NCI-H146 (cell line): ENCODE data around the gene COX6A2.
"Not testable (repeated sequence)": the region's sequence is repeated elsewhere in the genome, so short reads cannot be mapped to it uniquely, and the experiment has no call there.

Source experiments
- DNase-seq: peaks from one replicate; lab custom pipeline; 2025; lab: John Stamatoyannopoulos, UW

The COX6A2 gene

DNA sequence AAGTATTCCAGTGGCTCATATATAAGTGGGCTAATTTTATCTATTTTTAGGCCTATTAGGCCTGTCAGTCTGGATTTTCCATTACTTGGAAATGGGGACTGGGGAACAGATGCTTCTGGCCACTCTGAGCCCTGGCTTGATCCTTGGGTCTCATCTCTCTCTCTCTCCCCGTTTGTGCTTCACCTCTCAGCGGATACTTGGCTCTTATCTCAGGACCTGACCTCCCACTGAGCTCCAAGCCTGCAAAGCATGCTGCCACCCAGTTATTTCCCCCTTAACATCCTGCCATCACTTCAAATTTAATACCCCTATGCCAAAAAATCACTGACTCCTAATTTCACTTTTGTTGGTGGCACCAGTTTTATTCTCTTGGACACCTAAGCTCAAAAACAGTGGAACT is 10.3 kb upstream of the COX6A2 start:
- no peak for DNase-seq

DNA sequence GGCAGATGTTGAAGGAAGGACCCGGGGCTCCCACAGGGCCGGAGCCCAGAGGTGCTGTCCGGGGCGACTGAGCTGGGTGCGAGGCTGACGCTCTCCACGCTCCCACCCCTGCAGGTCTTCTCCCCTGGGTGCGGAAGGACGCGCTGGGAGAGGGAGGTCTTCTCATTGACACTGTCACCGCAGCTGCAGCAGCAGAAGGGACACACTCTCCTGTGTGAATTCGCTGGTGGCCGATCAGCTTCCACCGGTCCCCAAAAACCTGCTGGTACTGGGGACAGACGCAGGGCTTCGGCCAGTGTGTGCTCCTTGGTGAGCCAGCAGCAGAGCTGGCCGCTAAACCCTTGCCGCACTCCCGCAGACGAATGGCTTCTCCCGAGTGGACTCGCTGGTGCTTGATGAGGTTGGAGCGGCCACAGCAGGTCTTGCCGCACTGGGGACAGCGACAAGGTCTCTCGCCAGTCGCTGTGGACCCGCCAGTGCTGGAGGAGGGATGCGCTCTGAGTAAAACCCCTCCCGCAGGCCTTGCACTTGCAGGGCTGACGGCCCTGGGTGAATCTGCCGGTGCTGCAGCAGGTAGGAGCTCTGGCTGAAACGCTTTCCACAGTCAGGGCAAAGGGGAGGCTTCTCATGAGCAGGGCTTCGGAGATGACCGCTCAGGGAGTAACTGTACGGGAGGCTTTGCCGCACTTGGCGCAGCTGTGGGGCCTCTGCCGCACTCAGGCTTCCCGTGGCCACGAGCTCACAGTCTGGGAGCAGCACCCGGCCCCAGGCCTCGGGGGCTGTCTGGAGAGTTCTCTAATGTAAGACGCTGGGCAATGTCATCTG is 8.3 kb upstream of the COX6A2 start:
- no peak for DNase-seq

DNA sequence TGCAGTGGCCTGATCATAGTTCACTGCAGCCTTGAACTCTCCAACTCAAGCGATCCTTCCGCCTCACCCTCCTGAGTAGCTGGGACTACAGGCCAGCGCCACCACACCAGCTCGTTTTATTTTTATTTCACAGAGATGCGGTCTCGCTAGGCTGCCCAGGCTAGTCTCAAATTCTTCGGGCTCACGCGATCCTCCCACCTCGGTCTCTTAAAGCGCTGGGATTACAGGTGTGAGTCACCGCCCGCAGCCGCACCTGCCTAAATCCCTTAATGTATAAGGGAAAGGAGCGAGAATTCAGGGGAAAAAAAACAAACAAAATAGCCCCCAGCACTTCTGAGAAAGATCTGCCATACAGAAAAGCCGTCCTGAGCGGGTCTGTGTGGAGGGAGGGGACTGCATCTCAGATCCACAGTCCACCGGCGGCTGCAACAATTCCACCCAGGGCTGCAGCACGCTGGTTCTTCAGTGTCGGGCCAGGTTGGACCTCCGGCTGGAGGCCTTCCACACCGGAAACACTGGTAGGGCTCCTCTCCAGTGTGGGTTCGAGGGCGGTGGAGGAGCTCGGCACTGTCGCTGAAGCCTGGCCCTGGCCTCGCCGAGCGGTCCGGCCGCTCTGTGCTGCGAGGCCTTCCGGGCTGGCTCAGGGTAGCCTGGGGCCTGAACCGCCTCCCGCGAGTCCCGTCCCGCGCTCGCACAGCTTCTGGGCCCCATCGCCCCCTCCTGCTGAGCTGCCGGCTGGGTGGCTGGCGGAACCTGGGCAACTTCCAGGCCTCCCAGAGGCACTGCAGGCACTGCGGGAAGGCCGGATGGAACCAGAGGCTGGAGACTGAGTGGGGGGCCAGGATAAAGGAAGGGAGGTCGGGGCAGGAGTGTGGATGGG is 7.4 kb upstream of the COX6A2 start:
- peak; percentile 35 for DNase-seq

DNA sequence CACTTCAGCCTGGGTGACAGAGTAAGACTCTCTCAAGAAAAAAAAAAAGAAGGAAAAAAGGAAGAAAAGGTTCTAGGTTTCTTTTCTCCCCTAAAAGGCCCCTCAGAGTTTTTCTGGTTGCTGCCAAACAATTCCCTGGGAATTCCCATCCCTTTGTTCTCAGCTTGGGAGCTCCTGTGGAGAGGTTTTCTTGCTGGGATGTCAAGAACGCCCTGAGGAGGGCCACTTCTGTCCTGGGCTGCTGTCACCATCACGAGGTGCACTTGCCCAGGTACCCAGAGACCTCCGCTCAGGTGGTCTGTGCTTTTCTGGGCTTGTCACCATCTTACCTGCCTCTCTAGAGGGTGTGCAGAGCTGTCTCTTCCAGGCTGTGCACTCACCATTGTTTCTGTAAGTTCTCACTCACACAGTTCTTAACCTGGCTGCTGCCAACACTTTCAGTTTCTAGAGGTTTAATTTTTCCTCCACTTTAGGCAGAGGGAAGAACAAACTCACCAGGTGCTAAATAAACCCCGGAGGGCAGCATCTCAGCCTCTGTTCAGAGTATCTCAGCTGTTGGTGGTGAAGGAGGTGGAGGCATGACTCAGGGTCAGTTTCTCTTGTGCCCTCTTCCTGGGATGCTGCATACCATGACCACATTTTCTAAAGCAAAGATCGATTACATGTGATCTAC is 2.4 kb upstream of the COX6A2 start:
- no peak for DNase-seq

DNA sequence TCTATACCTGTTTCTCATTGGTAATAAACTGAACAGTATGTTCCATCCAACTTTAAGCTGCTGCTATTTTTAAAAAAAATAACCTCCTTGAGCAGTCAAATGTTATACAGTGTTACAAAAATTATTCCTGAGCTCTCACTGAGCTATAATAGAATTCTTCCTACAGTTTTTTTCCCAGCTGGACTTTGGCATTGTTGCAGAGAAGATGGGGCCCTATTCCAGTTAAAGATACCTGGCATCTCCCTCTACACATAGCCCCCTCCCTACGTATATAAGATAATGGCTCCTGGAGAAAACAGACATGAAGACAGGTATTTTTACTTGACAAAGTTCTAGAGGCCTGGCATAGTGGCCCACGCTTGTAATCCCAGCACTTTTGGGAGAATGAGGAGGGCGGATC is 1.6 kb upstream of the COX6A2 start:
- DNase-seq = no peak

DNA sequence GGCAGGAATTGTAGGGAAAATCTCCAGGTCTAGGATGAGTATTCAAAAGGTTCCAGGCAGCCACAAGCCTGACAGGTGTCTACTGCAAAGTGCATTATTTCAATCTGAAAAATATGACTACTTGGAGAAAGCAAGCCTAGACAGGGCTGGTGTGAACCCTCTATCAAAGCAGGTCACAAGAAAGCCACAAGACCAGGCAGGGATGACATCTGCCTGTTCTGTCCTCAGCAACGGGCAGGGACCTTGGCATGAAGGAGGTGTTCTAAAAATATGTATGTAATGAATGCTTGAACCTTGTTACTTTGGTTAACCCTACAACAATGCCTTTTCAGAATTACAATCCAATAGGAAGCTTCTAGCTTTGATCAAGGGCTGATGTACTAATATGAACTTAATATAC is 1.2 kb upstream of the COX6A2 start:
- DNase-seq = no peak

DNA sequence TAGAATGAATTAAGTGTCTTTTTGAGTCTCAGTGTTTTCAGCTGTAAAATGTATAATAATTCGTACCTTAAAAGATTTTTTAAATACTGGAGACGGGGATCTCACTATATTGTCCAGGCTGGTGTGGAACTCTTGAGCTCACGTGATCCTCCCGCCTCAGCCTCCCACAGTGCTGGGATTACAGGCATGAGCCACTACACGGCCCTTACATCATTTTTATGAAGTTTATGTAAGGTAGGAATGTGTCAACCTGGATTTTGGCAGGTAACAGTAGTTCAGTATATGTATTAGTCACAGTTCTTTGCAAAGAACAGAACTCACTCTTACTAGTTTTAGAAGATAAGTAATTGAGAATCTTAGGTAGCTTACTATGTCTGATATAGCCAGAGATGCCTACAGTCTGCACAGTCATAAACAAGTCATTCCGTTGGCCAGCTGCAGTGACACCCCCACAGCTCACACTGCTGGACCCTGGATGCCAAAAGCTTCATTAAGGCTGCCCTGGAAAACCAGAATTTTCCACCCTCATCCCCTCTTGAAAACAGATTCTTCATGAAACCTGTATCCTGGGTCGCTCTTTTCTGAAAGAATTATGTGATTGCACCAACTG is 583 bp upstream of the COX6A2 start:
- no peak for DNase-seq

DNA sequence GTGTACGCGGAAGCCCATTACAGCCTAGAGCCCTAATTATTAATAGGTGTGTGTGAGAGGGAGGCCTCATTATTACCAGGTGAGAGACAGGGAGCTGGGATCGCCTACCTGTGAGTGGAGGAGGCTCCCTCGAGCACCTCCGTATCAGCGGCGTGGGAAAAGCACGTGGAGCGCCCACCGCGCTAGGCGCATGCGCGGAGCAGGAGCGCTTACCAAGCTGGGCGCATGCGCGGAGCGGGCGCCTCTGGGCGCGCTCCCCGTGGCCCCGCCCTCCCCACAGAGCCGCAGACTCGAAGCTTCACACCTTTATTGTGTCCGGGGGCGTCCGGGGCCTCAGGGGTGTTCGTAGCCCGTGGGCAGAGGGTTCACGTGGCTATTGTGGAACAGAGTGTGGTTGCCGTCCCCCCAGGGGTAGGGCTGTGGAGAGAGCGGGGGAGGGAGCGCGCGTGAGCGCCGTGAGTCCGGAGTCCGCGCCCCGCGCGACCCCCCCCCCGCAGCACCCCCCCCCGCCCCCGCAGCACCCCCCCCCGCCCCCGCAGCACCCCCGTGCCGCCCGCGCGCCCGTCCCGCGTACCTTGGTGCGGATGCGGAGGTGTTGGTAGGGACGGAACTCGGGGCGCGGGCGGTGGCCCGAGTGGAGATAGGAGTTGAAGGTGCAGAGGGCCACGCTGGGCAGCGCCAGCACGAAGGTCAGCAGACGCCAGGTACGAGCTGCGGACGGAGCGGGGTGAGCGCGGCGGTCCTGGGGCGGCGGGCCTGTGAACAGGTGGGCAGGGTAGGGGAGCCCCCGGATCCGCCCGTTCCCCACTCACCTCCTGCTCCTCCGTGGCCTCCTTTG is 500 bp downstream of the COX6A2 start:
- peak; percentile 65 for DNase-seq

DNA sequence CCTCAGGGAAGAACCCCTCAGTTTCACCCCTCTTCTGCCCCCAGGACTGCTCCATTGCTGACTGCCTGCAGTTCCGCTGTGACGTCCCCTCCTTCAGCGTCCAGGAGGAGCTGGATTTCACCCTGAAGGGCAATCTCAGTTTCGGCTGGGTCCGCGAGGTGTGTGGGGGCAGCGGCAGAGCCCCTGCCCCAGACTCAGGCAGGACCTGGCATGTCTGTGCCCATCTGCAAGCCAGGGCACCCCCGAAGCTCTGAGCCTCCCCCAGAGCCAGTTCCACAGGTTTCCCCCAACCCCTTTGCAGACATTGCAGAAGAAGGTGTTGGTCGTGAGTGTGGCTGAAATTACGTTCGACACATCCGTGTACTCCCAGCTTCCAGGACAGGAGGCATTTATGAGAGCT is 4.4 kb downstream of the COX6A2 start:
- DNase-seq = no peak

DNA sequence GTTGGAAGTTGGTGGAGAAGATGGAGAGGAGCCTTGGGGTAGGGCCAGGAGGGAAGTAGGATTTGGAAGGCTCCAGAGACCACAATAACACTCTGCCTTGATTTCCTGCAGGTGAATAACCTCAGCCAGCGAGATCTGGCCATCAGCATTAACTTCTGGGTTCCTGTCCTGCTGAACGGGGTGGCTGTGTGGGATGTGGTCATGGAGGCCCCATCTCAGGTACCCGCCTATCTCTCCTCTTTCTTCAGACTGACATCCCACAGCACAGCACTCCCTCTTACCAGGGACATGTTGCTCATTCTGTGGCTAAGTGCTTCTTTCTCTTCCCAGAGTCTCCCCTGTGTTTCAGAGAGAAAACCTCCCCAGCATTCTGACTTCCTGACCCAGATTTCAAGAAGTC is 4.9 kb downstream of the COX6A2 start:
- no peak for DNase-seq

DNA sequence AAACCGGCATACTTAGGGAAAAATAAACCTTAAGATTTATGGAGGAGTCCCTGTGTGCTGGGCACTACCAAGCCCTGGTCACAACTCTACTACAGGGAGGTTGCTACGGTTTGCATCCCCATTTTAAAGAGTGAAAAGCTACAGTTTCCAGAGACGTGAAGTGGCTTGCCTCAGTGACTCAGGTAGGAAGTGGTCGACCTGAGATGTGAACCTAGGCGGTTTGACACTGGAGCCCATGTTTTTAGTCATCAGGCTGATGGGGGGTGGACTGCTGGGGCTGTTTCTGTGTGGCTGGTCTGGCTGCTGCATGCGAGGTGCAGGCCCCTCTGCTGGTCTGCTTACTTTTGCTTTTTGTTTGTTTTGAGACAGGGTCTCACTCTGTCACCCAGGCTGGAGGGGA is 6.6 kb downstream of the COX6A2 start:
- no peak for DNase-seq

DNA sequence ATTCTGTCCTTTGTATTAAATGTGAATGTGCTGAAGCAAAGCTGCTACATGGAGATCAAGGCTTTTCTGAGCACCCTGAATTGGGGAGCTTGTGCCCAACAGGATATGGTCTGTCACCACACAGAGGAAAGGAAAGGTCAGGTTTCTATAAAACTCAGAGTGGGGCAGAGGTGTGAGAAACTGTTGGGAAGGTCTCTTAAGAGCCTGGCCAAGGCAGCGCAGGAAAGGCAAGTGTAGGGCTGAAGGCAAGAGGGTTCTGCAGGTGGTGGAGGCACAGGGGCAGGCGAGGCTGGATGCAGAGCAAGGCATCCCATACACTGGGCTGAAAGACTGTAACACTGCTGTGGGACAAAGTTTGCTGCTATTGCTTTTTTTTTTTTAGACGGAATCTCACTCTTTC is 8.1 kb downstream of the COX6A2 start:
- DNase-seq = no peak

DNA sequence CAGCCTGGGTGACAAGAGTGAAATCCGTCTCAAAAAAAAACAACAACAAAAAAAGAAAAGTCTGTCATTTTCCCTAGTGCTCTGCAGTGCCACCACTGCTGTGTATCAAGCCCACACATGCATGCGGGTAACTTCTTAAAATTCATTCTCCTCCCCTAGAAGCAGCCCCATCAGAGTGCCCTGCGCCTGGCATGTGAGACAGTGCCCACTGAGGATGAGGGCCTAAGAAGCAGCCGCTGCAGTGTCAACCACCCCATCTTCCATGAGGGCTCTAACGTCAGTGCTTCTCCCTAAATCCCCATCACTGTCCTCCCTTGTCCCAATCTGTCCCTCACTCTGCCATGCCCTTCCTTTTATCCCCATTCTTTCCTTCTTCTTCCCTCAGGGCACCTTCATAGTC is 10.2 kb downstream of the COX6A2 start:
- DNase-seq = no peak

DNA sequence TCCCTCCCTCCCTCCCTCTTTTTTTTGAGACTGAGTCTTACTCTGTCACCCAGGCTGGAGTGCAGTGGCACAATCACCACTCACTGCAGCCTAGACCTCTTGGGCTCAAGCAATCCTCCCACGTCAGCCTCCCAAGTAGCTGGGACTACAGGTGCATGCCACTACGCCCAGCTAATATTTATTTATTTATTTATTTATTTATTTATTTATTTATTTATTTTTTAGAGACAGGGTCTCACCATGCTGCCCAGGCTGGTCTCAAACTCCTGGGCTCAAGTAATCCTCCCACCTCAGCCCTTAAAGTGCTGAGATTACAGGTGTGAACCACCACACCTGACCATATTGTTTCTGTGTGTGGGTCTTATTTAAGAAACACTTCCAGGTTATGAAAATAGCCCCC is 11.1 kb downstream of the COX6A2 start:
- not testable (repeated sequence) for DNase-seq

DNA sequence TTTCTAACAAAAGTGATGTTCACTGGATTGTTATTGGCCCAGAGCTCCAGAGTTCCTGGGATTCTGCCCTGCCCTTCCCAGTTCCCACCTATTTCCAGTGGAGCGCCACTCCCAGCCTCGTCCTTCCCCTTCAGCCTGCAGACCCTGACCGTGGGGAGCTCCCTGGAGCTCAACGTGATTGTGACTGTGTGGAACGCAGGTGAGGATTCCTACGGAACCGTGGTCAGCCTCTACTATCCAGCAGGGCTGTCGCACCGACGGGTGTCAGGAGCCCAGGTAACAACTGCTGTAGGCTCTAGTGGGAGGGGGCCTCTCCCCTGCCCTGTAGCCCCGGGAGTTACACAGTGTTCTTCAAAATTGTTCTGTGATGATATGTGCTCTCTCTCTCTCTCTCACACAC is 11.8 kb downstream of the COX6A2 start:
- DNase-seq = no peak

DNA sequence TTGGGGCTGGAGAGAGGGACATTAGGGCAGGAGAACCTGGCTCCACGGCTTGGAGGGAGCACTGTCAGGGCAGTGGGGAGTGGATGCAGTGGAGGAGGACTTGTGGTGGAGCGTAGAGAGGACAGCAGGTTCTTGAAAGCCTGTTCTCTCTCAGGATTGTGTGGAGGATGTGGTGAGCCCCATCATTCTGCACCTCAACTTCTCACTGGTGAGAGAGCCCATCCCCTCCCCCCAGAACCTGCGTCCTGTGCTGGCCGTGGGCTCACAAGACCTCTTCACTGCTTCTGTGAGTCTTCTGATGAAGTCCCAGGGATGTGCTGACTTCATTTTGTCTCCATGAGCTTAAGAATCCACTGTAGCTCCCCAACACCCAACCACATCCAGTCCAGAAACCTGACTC is 13.5 kb downstream of the COX6A2 start:
- DNase-seq = no peak

DNA sequence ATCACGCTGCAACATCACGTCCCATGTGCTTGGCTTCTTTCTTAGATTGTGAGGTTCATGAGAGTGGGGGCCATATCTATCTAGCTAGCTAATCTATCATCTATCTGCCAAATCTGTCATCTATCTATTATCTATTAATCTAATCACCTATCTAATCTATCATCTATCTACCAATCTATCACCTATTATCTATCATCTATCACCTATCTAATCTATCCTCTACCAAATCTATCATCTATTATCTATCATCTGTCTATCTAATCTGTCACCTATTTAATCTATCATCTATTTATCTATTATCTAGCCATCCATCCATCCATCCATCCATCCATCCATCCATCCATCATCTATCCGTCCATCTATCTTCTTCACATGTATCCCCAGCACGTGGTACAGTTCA is 14.2 kb downstream of the COX6A2 start:
- DNase-seq = no peak

DNA sequence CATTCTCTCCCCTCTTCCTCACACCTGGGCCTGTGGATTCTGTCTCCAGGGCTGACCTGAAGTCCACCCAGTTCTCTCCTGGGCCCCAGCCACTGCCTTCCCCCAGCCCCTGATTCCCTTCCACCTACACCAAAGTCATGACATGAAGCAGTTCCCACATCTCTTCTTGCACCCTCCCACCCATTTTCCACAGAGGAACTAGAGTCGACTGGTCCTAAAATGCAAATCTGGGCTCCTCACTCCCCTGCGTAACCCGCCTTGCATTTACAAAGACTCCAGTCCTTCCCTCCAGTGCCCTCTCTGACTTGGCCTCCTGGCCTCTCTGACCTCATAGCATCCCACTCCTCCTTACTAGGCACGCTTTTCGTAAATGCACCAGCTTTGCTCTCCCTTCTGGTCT is 14.8 kb downstream of the COX6A2 start:
- DNase-seq = no peak

DNA sequence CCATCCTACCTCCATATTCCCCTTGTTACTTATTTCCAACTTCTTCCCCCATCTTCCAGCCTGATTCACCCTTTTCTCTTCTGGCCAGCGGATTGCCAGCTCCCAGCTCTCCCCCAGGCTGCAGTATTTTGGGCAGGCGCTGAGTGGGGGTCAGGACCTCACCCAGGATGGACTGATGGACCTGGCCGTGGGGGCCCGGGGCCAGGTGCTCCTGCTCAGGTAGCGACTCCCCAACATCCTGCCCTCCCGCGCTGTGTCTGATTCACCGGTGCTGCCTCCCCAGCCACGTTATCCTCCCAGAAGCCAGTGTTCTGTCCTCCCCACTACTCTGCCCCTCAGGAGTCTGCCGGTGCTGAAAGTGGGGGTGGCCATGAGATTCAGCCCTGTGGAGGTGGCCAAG is 15.4 kb downstream of the COX6A2 start:
- DNase-seq = no peak

DNA sequence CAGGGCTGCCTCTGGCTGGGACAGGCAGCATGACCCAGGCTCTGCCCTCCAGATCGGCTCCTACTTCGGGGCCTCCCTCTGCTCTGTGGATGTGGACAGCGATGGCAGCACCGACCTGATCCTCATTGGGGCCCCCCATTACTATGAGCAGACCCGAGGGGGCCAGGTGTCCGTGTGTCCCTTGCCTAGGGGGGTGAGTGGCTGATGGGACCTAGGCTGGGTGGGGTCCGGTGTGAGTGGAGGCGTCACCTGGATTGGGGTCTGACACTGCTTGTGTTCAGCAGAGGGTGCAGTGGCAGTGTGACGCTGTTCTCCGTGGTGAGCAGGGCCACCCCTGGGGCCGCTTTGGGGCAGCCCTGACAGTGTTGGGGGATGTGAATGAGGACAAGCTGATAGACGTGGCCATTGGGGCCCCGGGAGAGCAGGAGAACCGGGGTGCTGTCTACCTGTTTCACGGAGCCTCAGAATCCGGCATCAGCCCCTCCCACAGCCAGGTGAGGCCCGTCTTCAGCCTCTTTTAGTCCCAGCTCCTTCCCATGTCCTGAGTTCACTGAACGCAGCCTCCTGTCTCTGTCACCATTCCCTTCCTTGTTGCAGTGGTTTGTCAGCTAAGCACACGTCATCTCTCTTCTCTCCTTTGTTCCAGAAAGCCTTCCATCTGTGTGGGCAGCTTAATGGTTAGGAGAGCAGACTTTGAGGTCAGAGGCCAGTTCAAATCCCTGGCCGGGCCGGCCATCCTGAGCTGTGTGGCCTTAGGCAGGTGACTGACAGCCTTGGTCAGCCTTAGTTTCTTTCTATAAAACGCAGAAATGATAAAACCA is 16.9 kb downstream of the COX6A2 start:
- no peak for DNase-seq

DNA sequence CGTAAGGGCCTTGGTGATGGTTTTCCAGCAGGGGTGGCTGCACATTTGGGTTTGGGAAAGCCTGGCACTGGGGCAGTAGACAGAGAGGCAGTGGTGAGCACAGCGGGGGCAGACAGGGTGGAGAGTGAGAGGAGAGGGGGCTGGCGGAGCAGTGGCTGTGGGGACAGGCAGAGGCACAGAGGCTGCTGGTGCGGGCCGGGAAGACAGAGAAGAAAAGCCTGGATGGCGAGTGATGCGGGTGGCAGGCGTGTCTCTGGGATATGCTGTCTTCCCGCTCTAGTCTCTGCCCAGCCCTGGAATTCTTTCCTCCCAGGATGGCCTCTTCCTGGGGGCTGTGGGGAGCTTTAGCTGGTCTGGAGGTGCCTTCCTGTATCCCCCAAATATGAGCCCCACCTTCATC is 18.1 kb downstream of the COX6A2 start:
- no peak for DNase-seq
